Measurements from ENCODE around the gene FOXJ1. TPM values are rescaled to one million over a fixed set of nuclear protein-coding genes. Genes with fewer than 3 reads are reported as not detected.
A peak's percentile ranks its signal among the peaks of the same experiment; 100 is the strongest.

The FOXJ1 gene
- total and polyA plus RNA-seq, 9 donors: 0.05 to 1.1 (median 0.12) TPM

DNA sequence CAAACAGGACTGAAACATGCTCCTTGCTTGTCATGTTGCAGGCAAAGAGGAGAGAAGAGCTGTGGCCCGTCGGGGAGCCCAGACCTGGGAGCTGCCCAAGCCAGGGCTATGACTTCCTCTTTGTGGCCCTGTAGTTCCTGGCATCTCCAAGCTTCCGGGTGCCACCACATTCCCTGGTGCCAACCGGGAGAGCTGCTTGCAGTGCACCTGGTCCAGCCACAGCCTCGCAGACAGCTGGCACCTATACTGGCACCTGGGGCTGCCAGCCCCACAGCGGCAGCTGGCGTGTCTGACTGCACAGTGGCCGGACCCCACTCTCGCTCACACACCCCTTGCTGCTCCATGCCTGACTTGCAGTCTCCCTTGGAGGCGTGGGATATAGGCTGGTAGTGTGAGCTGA, 37.1 kb upstream of the FOXJ1 start:
- Histone ChIP-seq H3K36me3 (ENCODE audit: control insufficient read depth, insufficient read depth, low read length) (no peaks in the 10 kb centered on the region), H3K4me3 (ENCODE audit: low read length) (no peak overlapping the region), H3K27ac (ENCODE audit: low read length) (no peak overlapping the region), H3K9me3 (replicated peaks; ENCODE audit: control insufficient read depth, low read depth, low read length) (no peaks in the 10 kb centered on the region), H3K4me1 (ENCODE audit: control insufficient read depth, insufficient read depth, low read length) (peaks cover 8% of the 10 kb centered on the region), H3K27me3 (ENCODE audit: control insufficient read depth, insufficient read depth, low read length) (no peaks in the 10 kb centered on the region)
- 93% methylated on average over 9 of the region's 10 CpGs for WGBS (ENCODE audit: insufficient coverage)
- no peak for DNase-seq

DNA sequence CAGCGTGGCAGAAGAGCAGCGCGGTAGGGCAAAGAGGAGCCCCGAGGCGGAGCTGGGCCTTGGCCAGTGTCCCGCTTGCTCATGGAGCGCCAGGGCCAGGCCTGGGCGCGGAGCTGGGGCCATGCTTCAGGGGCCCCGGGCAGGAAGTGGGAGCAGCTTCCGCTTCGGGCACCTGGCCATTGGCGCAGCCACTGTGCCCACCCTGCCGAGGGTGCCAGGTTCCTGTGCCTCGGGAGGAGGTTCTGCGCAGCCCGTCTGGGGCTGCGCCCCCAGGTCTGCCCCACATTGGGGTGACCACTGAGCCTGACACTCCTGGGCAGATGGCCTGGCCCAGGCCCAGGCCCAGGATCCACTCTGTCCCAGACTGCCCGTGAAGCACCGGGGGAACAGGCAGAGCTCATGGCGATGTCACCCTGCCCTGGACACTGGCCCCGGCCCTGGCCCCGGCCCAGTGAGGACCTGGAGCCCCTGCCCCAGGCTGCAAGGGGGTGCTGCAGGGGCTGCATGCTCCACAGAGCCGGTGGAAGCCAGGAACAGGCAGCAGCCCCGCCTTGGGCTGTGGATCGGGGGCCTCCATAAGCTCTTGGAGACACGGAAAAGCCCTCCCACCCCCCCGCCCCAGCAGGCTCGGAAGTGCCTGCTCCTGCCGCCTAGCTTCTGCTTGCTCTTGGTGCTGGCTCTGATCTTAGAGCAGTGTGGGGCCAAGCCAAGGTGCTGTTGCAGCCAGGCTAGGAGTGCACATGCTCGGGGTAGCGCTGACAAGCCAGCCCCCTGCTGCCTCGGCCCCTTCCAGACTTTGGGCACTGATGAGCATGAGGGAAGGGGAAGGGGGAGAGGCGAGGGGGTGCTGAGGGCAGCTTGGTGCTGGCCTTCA, 35.9 kb upstream of the FOXJ1 start:
- H3K9me3 ChIP-seq (replicated peaks; ENCODE audit: control insufficient read depth, low read depth, low read length): no peaks in the 10 kb centered on the region
- peaks cover 6% of the 10 kb centered on the region for H3K4me1 ChIP-seq (ENCODE audit: control insufficient read depth, insufficient read depth, low read length)
- H3K27ac ChIP-seq (ENCODE audit: low read length): no peak overlapping the region
- WGBS (ENCODE audit: insufficient coverage): 80% methylated on average over 31 of the region's 34 CpGs
- no peaks in the 10 kb centered on the region for H3K36me3 ChIP-seq (ENCODE audit: control insufficient read depth, insufficient read depth, low read length)
- no peaks in the 10 kb centered on the region for H3K27me3 ChIP-seq (ENCODE audit: control insufficient read depth, insufficient read depth, low read length)
- H3K4me3 ChIP-seq (ENCODE audit: low read length): no peak overlapping the region
- DNase-seq: no peak

DNA sequence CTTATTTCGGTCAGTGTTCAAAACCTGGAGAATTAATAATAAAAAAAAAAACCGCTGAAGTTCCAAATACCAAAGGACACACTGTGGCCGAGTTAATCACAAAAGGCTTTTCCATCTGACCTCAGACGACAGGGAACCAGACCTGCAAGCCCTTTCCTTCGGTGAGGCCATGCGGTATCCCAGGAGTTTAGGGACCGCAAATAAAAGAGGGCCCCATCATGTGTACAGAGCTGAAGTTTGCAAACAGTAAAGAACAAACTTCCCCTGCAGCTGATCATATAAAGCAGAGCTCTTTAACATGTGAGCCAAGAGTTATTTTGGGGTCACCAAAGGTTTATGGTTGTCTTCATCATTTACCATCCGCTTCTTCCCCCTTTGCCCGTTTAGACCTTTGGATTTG, 33.0 kb upstream of the FOXJ1 start:
- 28% methylated on average over 3 of the region's 9 CpGs for WGBS (ENCODE audit: insufficient coverage)
- no peak overlapping the region for H3K4me3 ChIP-seq (ENCODE audit: low read length)
- H3K4me1 ChIP-seq (ENCODE audit: control insufficient read depth, insufficient read depth, low read length): peaks cover 8% of the 10 kb centered on the region
- DNase-seq: no peak
- H3K27ac ChIP-seq (ENCODE audit: low read length): peak overlapping the region; percentile 76
- no peaks in the 10 kb centered on the region for H3K9me3 ChIP-seq (replicated peaks; ENCODE audit: control insufficient read depth, low read depth, low read length)
- H3K27me3 ChIP-seq (ENCODE audit: control insufficient read depth, insufficient read depth, low read length): no peaks in the 10 kb centered on the region
- H3K36me3 ChIP-seq (ENCODE audit: control insufficient read depth, insufficient read depth, low read length): no peaks in the 10 kb centered on the region

DNA sequence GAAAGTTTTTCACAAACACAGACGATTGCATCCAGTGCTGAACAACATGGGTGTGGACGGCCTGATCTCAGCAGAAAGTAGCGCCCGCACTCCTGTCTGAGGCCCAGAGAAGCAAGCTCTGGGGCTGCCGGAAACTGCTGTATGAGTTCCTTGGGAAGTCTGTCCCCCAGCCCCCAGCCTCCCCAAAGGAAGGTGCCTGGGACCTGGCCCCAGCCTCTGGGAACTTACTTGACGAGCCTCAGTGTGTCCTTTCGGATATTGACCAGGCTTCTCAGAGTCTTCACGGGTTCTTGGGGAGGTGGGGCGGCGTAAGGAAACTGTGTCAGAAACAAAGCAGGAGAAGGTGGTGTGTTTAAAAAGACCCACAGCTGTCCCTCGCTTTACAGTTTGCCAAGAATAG, 32.4 kb upstream of the FOXJ1 start:
- Histone ChIP-seq H3K27ac (ENCODE audit: low read length) (peak overlapping the region; percentile 76), H3K4me1 (ENCODE audit: control insufficient read depth, insufficient read depth, low read length) (peaks cover 8% of the 10 kb centered on the region), H3K9me3 (replicated peaks; ENCODE audit: control insufficient read depth, low read depth, low read length) (no peaks in the 10 kb centered on the region), H3K4me3 (ENCODE audit: low read length) (no peak overlapping the region), H3K27me3 (ENCODE audit: control insufficient read depth, insufficient read depth, low read length) (no peaks in the 10 kb centered on the region), H3K36me3 (ENCODE audit: control insufficient read depth, insufficient read depth, low read length) (no peaks in the 10 kb centered on the region)
- no peak for DNase-seq
- WGBS (ENCODE audit: insufficient coverage): 80% methylated on average over 10 of the region's 11 CpGs

DNA sequence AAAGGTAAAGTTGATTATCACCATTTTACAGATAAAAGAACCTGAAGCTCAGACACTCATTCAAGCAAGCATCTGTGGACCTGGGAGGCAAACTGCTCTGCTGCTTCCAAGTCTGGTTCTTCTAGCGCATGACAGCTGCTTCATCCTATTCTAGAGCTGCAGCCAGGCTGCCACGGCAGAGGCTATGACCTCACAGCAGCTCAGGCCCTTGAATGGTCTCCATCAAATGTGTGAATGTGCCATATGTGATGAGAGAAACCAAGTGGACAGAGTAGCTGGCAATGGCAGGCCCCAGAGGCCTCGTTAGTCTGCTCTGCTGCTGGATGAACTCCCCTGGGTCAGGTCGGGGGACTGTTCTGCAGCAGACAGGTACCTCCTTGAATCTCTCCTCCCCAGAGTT, 30.7 kb upstream of the FOXJ1 start:
- no peak overlapping the region for H3K4me3 ChIP-seq (ENCODE audit: low read length)
- no peaks in the 10 kb centered on the region for H3K36me3 ChIP-seq (ENCODE audit: control insufficient read depth, insufficient read depth, low read length)
- no peak overlapping the region for H3K27ac ChIP-seq (ENCODE audit: low read length)
- no peaks in the 10 kb centered on the region for H3K9me3 ChIP-seq (replicated peaks; ENCODE audit: control insufficient read depth, low read depth, low read length)
- H3K27me3 ChIP-seq (ENCODE audit: control insufficient read depth, insufficient read depth, low read length): no peaks in the 10 kb centered on the region
- WGBS (ENCODE audit: insufficient coverage): 86% methylated on average over 1 of the region's 4 CpGs
- no peak for DNase-seq
- H3K4me1 ChIP-seq (ENCODE audit: control insufficient read depth, insufficient read depth, low read length): peaks cover 8% of the 10 kb centered on the region

DNA sequence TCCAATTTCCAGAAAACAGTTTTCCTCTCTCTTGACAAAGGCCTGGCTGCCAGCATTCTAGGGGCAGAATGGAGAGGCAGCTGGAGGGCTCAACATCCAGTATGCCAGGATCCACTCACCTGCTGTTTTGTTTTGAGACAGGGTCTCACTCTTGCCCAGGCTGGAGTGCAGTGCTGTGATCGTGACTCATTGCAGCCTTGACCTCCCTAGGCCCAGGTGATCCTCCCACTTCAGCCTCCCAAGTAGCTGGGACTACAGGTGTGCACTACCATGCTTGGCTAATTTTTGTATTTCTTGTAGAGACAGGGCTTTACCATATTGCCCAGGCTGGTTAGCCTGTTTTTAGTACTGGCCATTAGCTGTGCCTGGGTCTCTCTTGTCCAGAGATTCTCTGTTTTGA, 29.1 kb upstream of the FOXJ1 start:
- Histone ChIP-seq H3K27me3 (ENCODE audit: control insufficient read depth, insufficient read depth, low read length) (no peaks in the 10 kb centered on the region), H3K4me3 (ENCODE audit: low read length) (no peak overlapping the region), H3K36me3 (ENCODE audit: control insufficient read depth, insufficient read depth, low read length) (no peaks in the 10 kb centered on the region), H3K4me1 (ENCODE audit: control insufficient read depth, insufficient read depth, low read length) (peaks cover 8% of the 10 kb centered on the region), H3K9me3 (replicated peaks; ENCODE audit: control insufficient read depth, low read depth, low read length) (no peaks in the 10 kb centered on the region), H3K27ac (ENCODE audit: low read length) (no peak overlapping the region)
- WGBS (ENCODE audit: insufficient coverage): 80% methylated on average over 1 of the region's 1 CpG
- DNase-seq: no peak

DNA sequence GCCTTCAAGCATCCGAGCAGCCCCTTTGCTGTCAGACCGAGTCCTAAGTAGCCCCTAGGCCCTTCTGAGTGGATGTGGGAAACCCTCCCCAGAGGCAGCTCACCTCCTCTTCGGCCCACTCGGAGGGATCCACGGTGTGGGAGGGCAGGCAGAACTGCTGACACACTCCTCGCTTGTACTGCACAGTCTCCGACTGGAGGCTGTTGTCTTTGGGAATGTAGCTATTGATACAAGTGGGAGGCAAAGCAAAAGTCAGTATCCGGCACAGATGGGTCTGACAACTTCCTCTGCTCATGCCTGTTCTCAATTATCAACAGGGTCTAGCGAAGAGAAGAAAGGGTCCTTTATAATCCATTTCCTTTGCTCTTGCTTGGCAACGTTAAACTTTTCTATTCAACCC, 25.9 kb upstream of the FOXJ1 start:
- no peak for DNase-seq
- Histone ChIP-seq H3K4me3 (ENCODE audit: low read length) (no peak overlapping the region), H3K27ac (ENCODE audit: low read length) (no peak overlapping the region), H3K9me3 (replicated peaks; ENCODE audit: control insufficient read depth, low read depth, low read length) (no peaks in the 10 kb centered on the region), H3K4me1 (ENCODE audit: control insufficient read depth, insufficient read depth, low read length) (peaks cover 3% of the 10 kb centered on the region), H3K27me3 (ENCODE audit: control insufficient read depth, insufficient read depth, low read length) (no peaks in the 10 kb centered on the region), H3K36me3 (ENCODE audit: control insufficient read depth, insufficient read depth, low read length) (no peaks in the 10 kb centered on the region)
- no CpG with 5 or more reads among the region's 10 CpGs for WGBS (ENCODE audit: insufficient coverage)

DNA sequence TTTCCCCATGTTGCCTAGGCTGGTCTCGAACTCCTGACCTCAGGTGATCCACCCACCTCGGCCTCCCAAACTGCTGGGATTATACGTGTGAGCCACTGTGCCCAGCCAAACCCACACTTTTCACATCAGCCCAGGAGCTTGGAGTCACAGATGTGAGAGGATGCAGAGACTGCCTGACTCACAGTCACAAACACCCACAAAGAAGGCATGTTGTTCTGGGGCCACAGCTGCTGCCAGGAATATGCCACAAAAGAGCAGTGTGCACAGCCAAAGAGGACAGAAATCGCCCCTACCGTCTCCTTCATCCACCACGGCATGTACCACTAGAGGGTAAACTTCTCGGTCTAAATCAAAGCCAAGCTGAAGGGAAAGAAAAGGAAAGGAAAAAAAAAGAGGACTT, 25.1 kb upstream of the FOXJ1 start:
- no peak for DNase-seq
- no peaks in the 10 kb centered on the region for H3K4me1 ChIP-seq (ENCODE audit: control insufficient read depth, insufficient read depth, low read length)
- H3K27ac ChIP-seq (ENCODE audit: low read length): no peak overlapping the region
- H3K4me3 ChIP-seq (ENCODE audit: low read length): no peak overlapping the region
- 90% methylated on average over 4 of the region's 7 CpGs for WGBS (ENCODE audit: insufficient coverage)
- H3K27me3 ChIP-seq (ENCODE audit: control insufficient read depth, insufficient read depth, low read length): no peaks in the 10 kb centered on the region
- no peaks in the 10 kb centered on the region for H3K36me3 ChIP-seq (ENCODE audit: control insufficient read depth, insufficient read depth, low read length)
- no peaks in the 10 kb centered on the region for H3K9me3 ChIP-seq (replicated peaks; ENCODE audit: control insufficient read depth, low read depth, low read length)

DNA sequence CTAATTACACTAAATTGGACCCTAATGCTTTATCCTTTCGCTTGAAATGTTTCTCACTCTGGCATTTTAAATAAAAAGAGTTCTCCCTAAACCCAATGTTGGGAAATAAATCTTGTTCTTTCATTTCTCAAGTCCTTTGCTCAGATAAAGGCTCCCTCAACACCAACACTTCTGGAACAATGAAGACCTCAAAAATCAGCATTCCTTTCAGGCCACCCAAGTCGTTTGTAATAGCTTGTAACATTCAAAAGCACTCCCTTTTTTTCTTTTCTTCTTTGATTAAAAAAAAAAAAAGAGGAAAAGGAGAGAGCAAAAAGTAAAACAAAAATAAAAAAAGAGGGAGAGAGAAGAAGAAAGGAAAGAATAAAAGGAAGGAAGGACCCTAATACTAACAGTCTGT, 23.3 kb upstream of the FOXJ1 start:
- no peak for DNase-seq
- no peaks in the 10 kb centered on the region for H3K27me3 ChIP-seq (ENCODE audit: control insufficient read depth, insufficient read depth, low read length)
- H3K4me1 ChIP-seq (ENCODE audit: control insufficient read depth, insufficient read depth, low read length): no peaks in the 10 kb centered on the region
- no peaks in the 10 kb centered on the region for H3K36me3 ChIP-seq (ENCODE audit: control insufficient read depth, insufficient read depth, low read length)
- H3K4me3 ChIP-seq (ENCODE audit: low read length): no peak overlapping the region
- H3K27ac ChIP-seq (ENCODE audit: low read length): no peak overlapping the region
- no CpG with 5 or more reads among the region's 2 CpGs for WGBS (ENCODE audit: insufficient coverage)
- H3K9me3 ChIP-seq (replicated peaks; ENCODE audit: control insufficient read depth, low read depth, low read length): no peaks in the 10 kb centered on the region

DNA sequence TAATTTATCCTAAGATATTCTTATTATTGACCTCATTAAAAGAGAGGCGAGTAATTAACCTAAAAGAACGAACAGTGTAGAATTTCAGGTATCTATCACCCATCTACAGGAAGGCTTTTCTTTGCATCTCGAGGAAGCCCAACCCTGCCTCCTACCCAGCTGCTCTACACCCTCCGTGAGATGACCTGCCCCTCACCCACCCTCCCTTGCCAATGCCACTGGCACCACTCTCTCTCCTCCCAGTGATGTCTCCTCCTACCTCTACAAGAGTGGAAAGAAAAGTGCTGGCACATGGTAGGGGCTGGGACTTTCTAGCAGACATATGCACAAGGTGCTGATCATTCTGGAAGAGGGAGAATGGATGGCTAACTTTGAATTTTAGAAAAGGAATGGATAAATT, 22.9 kb upstream of the FOXJ1 start:
- H3K36me3 ChIP-seq (ENCODE audit: control insufficient read depth, insufficient read depth, low read length): no peaks in the 10 kb centered on the region
- 80% methylated on average over 2 of the region's 4 CpGs for WGBS (ENCODE audit: insufficient coverage)
- H3K4me1 ChIP-seq (ENCODE audit: control insufficient read depth, insufficient read depth, low read length): no peaks in the 10 kb centered on the region

More for the DNA sequence above, 22.9 kb upstream of the FOXJ1 start:
- no peaks in the 10 kb centered on the region for H3K27me3 ChIP-seq (ENCODE audit: control insufficient read depth, insufficient read depth, low read length)
- no peaks in the 10 kb centered on the region for H3K9me3 ChIP-seq (replicated peaks; ENCODE audit: control insufficient read depth, low read depth, low read length)
- H3K27ac ChIP-seq (ENCODE audit: low read length): no peak overlapping the region
- H3K4me3 ChIP-seq (ENCODE audit: low read length): no peak overlapping the region
- no peak for DNase-seq
